GM12878 (cell line): Measurements from ENCODE around the gene FHL2.

Source experiments
- CBX3 ChIP-seq: fragments of 200-600 bp; sonication (generic); IDR thresholded peaks from 2 replicates; pipeline ENCODE4 v1.6.1; 2016; ENCODE audit warnings: low read depth, borderline replicate concordance
- CBX5 ChIP-seq: sonication (generic); IDR thresholded peaks from 2 replicates; pipeline ENCODE4 v1.6.1; 2016; ENCODE audit warnings: low read depth, moderate library complexity, mild to moderate bottlenecking, inconsistent platforms
- CTCF ChIP-seq, 3 experiments: IDR thresholded peaks in 2 of 3; conservative IDR thresholded peaks in 1 of 3; 2 replicates each; pipeline ENCODE4 v1.5.1; 2011; ENCODE audit warnings: low read depth in 3 of 3, low read length in 3 of 3, mild to moderate bottlenecking in 3 of 3, control low read depth in 2 of 3, moderate library complexity in 2 of 3, inconsistent platforms in 1 of 3, mixed read lengths in 1 of 3; ENCODE audit not compliant: control insufficient read depth in 2 of 3, insufficient read depth in 1 of 3; ENCODE audit errors: extremely low read depth in 1 of 3
- JUND ChIP-seq: IDR thresholded peaks from 2 replicates; pipeline ENCODE4 v1.6.1; 2012; ENCODE audit warnings: low read depth, mild to moderate bottlenecking, low read length, improper control_type of control experiment, moderate library complexity
- MEF2B ChIP-seq: fragments of 450-650 bp; IDR thresholded peaks from 2 replicates; pipeline ENCODE4 v1.6.1; 2018; ENCODE audit warnings: mild to moderate bottlenecking, moderate library complexity; ENCODE audit not compliant: partially characterized antibody, poor library complexity, severe bottlenecking
- RAD21 ChIP-seq: IDR thresholded peaks from 2 replicates; pipeline ENCODE4 v1.6.1; 2011; ENCODE audit warnings: mild to moderate bottlenecking, low read depth, low read length, moderate library complexity; ENCODE audit not compliant: insufficient read depth
- RAD51 ChIP-seq: fragments of 450-650 bp; IDR thresholded peaks from 2 replicates; pipeline ENCODE4 v1.6.1; 2016; ENCODE audit warnings: moderate library complexity, mild to moderate bottlenecking, inconsistent platforms
- SREBF1 ChIP-seq: IDR thresholded peaks from 2 replicates; pipeline ENCODE4 v1.6.1; 2012; ENCODE audit warnings: mild to moderate bottlenecking, low read length
- STAT1 ChIP-seq: fragments of 450-650 bp; conservative IDR thresholded peaks from 2 replicates; pipeline ENCODE4 v1.6.1; 2014; ENCODE audit warnings: antibody characterized with exemption, mild to moderate bottlenecking
- USF2 ChIP-seq: IDR thresholded peaks from 2 replicates; pipeline ENCODE4 v1.6.1; 2011; ENCODE audit warnings: low read depth, low read length, improper control_type of control experiment, borderline replicate concordance

- no peak for TF ChIP-seq CTCF (IDR thresholded peaks at IDR 0.05 in 2 of 3, conservative IDR thresholded peaks at IDR 0.05 in 1 of 3; ENCODE audit: control insufficient read depth in 2 of 3, extremely low read depth in 1 of 3, insufficient read depth in 1 of 3, low read depth in 3 of 3, low read length in 3 of 3)
- TF ChIP-seq RAD51: no peak
- no peak for TF ChIP-seq JUND
- TF ChIP-seq SREBF1: no peak
- no peak for TF ChIP-seq RAD21
- no peak for TF ChIP-seq CBX5
- no peak for TF ChIP-seq CBX3
- no peak for TF ChIP-seq USF2
- TF ChIP-seq MEF2B: no peak
- no peak for TF ChIP-seq STAT1
Observed at GRCh38 chr2:105413206-105413605, 14.4 kb upstream of the FHL2 start.
